ENCODE data around the gene SYT11.

GRCh38 chr1:155913969-155914757, 54.8 kb downstream of the SYT11 start:
- TF ChIP-seq YY1 (IDR thresholded peaks at IDR 0.05): no peak
- TF ChIP-seq, protein P1, sequence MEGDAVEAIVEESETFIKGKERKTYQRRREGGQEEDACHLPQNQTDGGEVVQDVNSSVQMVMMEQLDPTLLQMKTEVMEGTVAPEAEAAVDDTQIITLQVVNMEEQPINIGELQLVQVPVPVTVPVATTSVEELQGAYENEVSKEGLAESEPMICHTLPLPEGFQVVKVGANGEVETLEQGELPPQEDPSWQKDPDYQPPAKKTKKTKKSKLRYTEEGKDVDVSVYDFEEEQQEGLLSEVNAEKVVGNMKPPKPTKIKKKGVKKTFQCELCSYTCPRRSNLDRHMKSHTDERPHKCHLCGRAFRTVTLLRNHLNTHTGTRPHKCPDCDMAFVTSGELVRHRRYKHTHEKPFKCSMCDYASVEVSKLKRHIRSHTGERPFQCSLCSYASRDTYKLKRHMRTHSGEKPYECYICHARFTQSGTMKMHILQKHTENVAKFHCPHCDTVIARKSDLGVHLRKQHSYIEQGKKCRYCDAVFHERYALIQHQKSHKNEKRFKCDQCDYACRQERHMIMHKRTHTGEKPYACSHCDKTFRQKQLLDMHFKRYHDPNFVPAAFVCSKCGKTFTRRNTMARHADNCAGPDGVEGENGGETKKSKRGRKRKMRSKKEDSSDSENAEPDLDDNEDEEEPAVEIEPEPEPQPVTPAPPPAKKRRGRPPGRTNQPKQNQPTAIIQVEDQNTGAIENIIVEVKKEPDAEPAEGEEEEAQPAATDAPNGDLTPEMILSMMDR (IDR thresholded peaks at IDR 0.05; ENCODE audit: low read depth, low read length, missing input control): no peak
- TF ChIP-seq REST (IDR thresholded peaks at IDR 0.05): no peak
